ENCODE measurements around the gene MOB1A.

- TF ChIP-seq EP300 (IDR thresholded peaks at IDR 0.05; ENCODE audit: borderline replicate concordance in 1 of 2, control insufficient read depth in 1 of 2, low read depth in 2 of 2, low read length in 2 of 2) = no peak
- no peak for TF ChIP-seq ASH2L (IDR thresholded peaks at IDR 0.05; ENCODE audit: borderline replicate concordance, low read depth)
- no peak for TF ChIP-seq SREBF1 (IDR thresholded peaks at IDR 0.05; ENCODE audit: low read length)
- no peak for TF ChIP-seq BHLHE40 (IDR thresholded peaks at IDR 0.05; ENCODE audit: borderline replicate concordance in 1 of 2, low read depth in 2 of 2, low read length in 1 of 2)
- no peak for TF ChIP-seq CTCF (IDR thresholded peaks at IDR 0.05 in 2 of 3, conservative IDR thresholded peaks at IDR 0.05 in 1 of 3; ENCODE audit: control insufficient read depth in 2 of 3, extremely low read depth in 1 of 3, insufficient read depth in 1 of 3, low read depth in 3 of 3, low read length in 3 of 3)
- TF ChIP-seq CEBPZ (IDR thresholded peaks at IDR 0.05; ENCODE audit: low read depth, low read length) = no peak
- no peak for TF ChIP-seq EZH2 (IDR thresholded peaks at IDR 0.05; ENCODE audit: borderline replicate concordance, control insufficient read depth, low read depth, low read length)
- no peak for TF ChIP-seq ZSCAN29 (IDR thresholded peaks at IDR 0.05)
- TF ChIP-seq ZNF217 (IDR thresholded peaks at IDR 0.05) = no peak
These were observed 49.0 kb upstream of the MOB1A start for GRCh38 chr2:74227646-74228045.

Data from GM12878 (cell line).